GM19452 (cell line): ENCODE data around the gene PRKN.
"Not testable (repeated sequence)": the region's sequence is repeated elsewhere in the genome, so short reads cannot be mapped to it uniquely, and the experiment has no call there.

Source experiments
- ATAC-seq: cut with Tn5 transposase; IDR thresholded peaks from one replicate; pipeline ENCODE4 v1.9.1; 2021; ENCODE audit not compliant: unreplicated experiment

Gene PRKN

DNA sequence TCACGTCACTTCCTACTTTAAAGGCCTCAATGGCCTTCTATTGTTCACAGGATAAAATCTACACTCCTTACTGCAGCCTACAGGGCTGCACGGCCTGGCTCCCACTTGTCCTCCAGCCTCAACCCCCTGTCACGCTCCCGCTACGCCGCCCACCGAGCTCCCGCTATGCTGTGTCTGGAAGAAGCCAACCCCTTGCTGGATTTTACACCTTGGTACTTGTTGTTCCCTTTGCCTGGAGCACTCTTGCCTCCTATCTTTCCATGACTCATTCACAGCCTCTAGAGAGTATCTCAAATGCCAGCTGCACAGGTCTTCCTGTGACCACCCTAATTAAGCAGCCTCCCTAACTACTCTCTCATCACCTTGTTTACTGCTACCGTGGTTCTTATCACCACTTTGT is 259.9 kb downstream of the PRKN start:
- no peak for ATAC-seq

GRCh38 chr6:162463576-162463975 is 264.0 kb downstream of the PRKN start:
- no peak for ATAC-seq

GRCh38 chr6:162459985-162460384 is 267.6 kb downstream of the PRKN start:
- no peak for ATAC-seq

- ATAC-seq: no peak
These were observed 277.2 kb downstream of the PRKN start for GRCh38 chr6:162450358-162450757.

- ATAC-seq: no peak
These were observed 279.3 kb downstream of the PRKN start for GRCh38 chr6:162448294-162448693.

- ATAC-seq: no peak
These were observed 284.5 kb downstream of the PRKN start for GRCh38 chr6:162443101-162443500.

DNA sequence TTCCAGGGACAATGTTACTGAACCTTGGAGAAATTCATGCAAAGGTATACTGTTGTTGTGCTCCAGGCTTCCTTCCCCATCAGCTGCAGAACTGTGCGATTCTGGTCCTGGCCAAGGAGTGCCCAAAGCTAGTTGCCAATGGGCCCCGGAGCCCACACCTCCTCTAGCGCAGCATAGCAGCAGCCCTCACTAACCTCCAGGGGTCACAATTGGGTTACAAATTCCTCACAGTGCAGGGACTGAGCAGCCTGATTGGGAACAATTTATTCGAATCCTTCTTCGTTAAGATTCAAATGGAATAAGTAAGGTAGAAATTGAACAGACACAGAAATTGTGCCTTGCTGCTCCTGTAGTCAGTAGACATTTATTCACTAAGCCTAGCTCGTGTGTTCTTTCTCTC is 284.9 kb downstream of the PRKN start:
- ATAC-seq: no peak

- ATAC-seq: no peak
These were observed 285.6 kb downstream of the PRKN start for GRCh38 chr6:162441991-162442390.

DNA sequence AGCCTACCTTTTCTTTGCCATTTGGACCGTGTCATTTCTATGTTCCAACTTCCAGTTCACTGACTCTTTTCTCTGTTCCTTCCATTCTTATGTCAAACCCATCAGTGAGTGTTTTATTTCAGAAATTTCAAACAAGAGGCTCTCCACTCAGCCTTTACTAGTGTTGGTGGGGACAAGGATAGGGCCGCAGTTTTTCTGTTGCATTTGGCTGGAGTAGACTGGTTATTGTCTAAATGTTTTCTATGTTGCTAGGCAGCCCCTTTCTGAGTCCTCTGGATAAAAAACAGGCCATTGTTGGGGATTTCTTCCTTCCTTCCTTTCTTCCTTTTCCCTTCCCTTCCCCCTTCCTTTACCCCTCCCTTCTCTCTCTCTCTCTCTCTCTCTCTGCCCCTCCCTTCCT is 288.6 kb downstream of the PRKN start:
- ATAC-seq: no peak

- ATAC-seq: no peak
These were observed 292.5 kb downstream of the PRKN start for GRCh38 chr6:162435071-162435470.

DNA sequence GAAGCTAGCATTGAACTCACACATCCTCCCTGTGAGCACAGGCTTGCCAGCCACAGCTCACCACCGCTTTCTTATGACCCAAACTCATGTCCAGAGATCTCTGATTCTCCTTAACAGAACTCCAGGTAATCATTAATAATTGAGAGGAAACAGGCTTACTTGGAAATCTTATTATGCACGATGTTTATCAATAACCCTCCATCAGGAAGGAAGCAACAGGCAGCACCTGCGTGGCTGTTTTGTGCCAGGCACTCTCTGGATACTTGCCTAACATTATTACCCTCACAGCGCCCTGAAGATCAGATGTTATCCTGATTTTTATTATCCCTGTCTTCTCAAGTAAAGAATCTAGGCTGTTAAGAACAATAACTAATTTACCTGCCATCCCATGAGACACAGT is 306.6 kb downstream of the PRKN start:
- ATAC-seq: no peak

DNA sequence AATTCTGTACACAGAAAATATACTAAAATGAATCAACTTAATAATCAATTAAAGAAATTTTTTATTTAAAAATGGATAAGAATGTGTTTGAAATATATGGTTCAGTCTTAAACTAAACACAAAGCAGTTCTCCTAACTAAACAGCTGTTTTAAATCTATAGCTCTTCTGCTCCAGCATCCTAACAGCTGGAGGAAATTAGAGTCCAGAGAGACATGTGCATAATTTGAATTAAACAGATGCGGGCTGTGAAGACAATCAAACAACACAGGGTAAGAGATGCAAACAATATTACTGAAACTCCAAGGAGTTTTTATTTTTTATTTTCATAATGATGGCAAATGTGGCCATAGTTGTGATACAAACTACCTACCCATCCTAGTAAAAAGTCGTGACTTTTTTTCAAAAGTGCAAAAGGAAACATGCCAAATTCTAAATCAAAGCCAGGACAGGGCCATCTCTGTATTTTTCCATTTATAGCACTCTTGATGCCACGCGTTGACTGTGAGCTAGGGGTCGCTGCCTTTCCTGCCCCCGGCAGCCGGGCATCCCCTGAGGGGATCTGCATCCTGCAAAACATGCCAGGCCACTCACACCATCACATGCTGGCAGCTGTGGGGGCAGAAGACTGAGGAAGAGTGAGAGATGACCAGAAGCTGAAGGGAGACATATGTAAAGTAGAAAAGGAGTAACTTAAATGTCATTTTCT is 310.6 kb downstream of the PRKN start:
- ATAC-seq: no peak

GRCh38 chr6:162416307-162416706 is 311.3 kb downstream of the PRKN start:
- no peak for ATAC-seq

- no peak for ATAC-seq
These were observed 317.6 kb downstream of the PRKN start for GRCh38 chr6:162409741-162410691.

DNA sequence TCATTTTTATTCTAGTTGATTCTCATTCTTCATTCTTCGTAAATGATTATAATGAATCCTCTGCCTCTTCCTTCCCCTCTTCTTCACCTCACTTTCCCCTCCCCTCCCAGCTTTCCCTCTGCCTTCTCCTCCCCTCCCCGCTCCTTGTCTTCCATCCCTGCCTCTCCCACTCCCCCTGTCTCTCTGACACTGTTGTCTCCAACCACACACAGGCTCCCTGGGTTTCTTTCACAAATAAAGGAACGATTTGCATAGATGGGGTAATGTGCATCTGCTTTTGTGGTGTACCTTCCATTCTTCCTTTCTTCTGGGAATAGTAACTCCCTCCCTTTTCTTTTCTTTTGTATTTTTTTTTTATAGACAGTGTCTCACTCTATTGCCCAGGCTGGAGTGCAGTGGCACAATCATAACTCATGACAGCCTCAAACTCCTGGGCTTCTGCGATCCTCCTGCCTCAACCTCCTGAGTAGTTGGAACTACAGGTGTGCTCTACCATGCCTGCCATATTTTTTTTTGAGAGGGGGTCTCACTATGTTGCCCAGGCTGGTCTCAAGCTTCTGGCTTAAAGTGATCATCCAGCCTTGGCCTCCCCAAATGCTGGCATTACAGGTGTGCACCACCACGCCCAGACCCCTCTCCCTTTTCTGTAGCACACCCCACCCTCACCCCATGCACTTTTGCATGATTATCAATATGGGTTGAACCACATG is 318.6 kb downstream of the PRKN start:
- ATAC-seq: no peak

GRCh38 chr6:162404951-162405350 is 322.6 kb downstream of the PRKN start:
- no peak for ATAC-seq

GRCh38 chr6:162403031-162403430 is 324.5 kb downstream of the PRKN start:
- ATAC-seq: no peak

GRCh38 chr6:162395181-162395580 is 332.4 kb downstream of the PRKN start:
- no peak for ATAC-seq

DNA sequence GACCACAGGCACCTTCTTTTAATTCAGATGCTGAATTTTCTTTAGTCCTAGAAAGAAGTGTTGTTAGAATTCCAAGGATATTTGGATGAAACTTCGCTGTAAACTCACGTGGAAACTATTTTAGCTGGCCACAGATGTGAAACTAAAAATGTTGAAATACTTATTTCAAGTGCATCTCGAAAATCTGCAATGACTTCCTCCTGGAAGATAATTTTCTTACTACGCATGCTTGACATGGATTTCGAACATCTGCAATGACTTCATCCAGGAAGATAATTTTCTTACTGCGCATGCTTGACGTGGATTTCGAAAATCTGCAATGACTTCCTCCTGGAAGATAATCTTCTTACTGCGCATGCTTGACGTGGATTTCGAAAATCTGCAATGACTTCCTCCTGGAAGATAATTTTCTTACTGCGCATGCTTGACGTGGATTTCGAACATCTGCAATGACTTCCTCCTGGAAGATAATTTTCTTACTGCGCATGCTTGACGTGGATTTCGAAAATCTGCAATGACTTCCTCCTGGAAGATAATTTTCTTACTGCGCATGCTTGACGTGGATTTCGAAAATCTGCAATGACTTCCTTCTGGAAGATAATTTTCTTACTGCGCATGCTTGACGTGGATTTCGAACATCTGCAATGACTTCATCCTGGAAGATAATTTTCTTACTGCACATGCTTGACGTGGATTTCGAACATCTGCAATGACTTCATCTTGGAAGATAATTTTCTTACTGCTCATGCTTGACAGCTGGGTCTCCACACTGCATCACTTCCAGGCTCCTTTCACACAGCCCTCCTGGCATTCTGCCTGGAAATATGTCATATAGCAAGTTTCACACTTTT is 336.4 kb downstream of the PRKN start:
- not testable (repeated sequence) for ATAC-seq

GRCh38 chr6:162389343-162390085 is 338.1 kb downstream of the PRKN start:
- ATAC-seq: no peak
